GM23338 (cell line): Measurements from ENCODE around the gene HNRNPUL2. TPM values are rescaled to one million over a fixed set of nuclear protein-coding genes. Genes with fewer than 3 reads are reported as not detected.

ENCODE experiments used
- ATAC-seq: fragments of 200-7000 bp; cut with Tn5 transposase; 3 replicates; pipeline ENCODE4 v1.9.1; 2020
- DNase-seq: peaks from one replicate; pipeline ENCODE4 v3.0.0-alpha.2; 2015; ENCODE audit warnings: low spot score
- H2AFZ ChIP-seq: fragments of 200-600 bp; sonication (generic); 2 replicates; pipeline ENCODE4 v1.8.0; 2016; ENCODE audit warnings: antibody characterized with exemption, mild to moderate bottlenecking, moderate library complexity
- H3F3A ChIP-seq: fragments of 200-600 bp; sonication (generic); replicated peaks from 2 replicates; pipeline ENCODE4 v1.8.0; 2017; ENCODE audit warnings: antibody characterized with exemption, mixed run types, low read depth
- H3K27ac ChIP-seq: fragments of 200-600 bp; sonication (generic); 2 replicates; pipeline ENCODE4 v1.6.1; 2016; ENCODE audit warnings: low read depth
- H3K27me3 ChIP-seq: fragments of 200-600 bp; sonication (generic); 2 replicates; pipeline ENCODE4 v1.8.0; 2016; ENCODE audit warnings: mild to moderate bottlenecking, mixed run types, moderate library complexity; ENCODE audit not compliant: insufficient read depth
- H3K36me3 ChIP-seq: fragments of 200-600 bp; sonication (generic); 2 replicates; pipeline ENCODE4 v1.8.0; 2016; ENCODE audit warnings: mild to moderate bottlenecking; ENCODE audit not compliant: insufficient read depth
- H3K4me1 ChIP-seq: fragments of 200-600 bp; sonication (generic); 2 replicates; pipeline ENCODE4 v1.8.0; 2016; ENCODE audit warnings: mild to moderate bottlenecking, moderate library complexity; ENCODE audit not compliant: insufficient read depth
- H3K4me2 ChIP-seq: fragments of 200-600 bp; sonication (generic); 2 replicates; pipeline ENCODE4 v1.7.1; 2017; ENCODE audit warnings: mixed run types
- H3K4me3 ChIP-seq: fragments of 200-600 bp; sonication (generic); 2 replicates; pipeline ENCODE4 v1.6.1; 2016; ENCODE audit warnings: mixed run types
- H3K79me2 ChIP-seq: fragments of 200-600 bp; sonication (generic); replicated peaks from 2 replicates; pipeline ENCODE4 v1.8.0; 2017; ENCODE audit warnings: mild to moderate bottlenecking; ENCODE audit not compliant: insufficient read depth
- H3K9me2 ChIP-seq: fragments of 200-600 bp; sonication (generic); 2 replicates; pipeline ENCODE4 v1.8.0; 2017; ENCODE audit not compliant: insufficient read depth
- H4K20me1 ChIP-seq: fragments of 200-600 bp; sonication (generic); replicated peaks from 2 replicates; pipeline ENCODE4 v1.8.0; 2017; ENCODE audit warnings: mild to moderate bottlenecking; ENCODE audit not compliant: insufficient read depth
- H3K27ac Mint-ChIP-seq: 2 replicates; pipeline ENCODE4 v1.8.0; 2020; ENCODE audit warnings: inconsistent platforms, mild to moderate bottlenecking, moderate library complexity, mixed read lengths
- H3K27me3 Mint-ChIP-seq: 3 replicates; pipeline ENCODE4 v1.8.0; 2022; ENCODE audit warnings: low read depth, mild to moderate bottlenecking, moderate library complexity, mixed read lengths, inconsistent platforms; ENCODE audit not compliant: insufficient read depth, poor library complexity
- H3K36me3 Mint-ChIP-seq: 3 replicates; pipeline ENCODE4 v1.8.0; 2021; ENCODE audit warnings: low read depth, mild to moderate bottlenecking, inconsistent platforms, moderate library complexity, mixed read lengths
- H3K4me1 Mint-ChIP-seq: 3 replicates; pipeline ENCODE4 v1.8.0; 2020; ENCODE audit warnings: mild to moderate bottlenecking, inconsistent platforms, mixed read lengths
- H3K4me3 Mint-ChIP-seq: 3 replicates; pipeline ENCODE4 v1.8.0; 2021; ENCODE audit warnings: moderate library complexity, mild to moderate bottlenecking, inconsistent platforms, mixed read lengths
- H3K9me3 Mint-ChIP-seq: 3 replicates; pipeline ENCODE4 v1.8.0; 2020; ENCODE audit warnings: moderate library complexity, mild to moderate bottlenecking, inconsistent platforms, mixed read lengths
- CREB1 ChIP-seq: fragments of 250-450 bp; sonication (Bioruptor Pico); IDR thresholded peaks from 2 replicates; pipeline ENCODE4 v1.5.0; 2020; ENCODE audit warnings: low read depth, mild to moderate bottlenecking, moderate library complexity
- ETS1 ChIP-seq: IDR thresholded peaks from 2 replicates; pipeline ENCODE4 v1.6.1; 2016; ENCODE audit warnings: antibody characterized with exemption
- EZH2 ChIP-seq: fragments of 200-600 bp; sonication (generic); IDR thresholded peaks from one replicate; pipeline ENCODE4 v1.8.0; 2017; ENCODE audit warnings: antibody characterized with exemption, mild to moderate bottlenecking, low read depth; ENCODE audit not compliant: unreplicated experiment
- EZH2phosphoT487 ChIP-seq: fragments of 200-600 bp; sonication (generic); IDR thresholded peaks from one replicate; pipeline ENCODE4 v1.8.1; 2018; ENCODE audit warnings: antibody characterized with exemption; ENCODE audit not compliant: unreplicated experiment
- JUNB ChIP-seq: IDR thresholded peaks from one replicate; pipeline ENCODE4 v1.6.1; 2016; ENCODE audit warnings: antibody characterized with exemption; ENCODE audit not compliant: unreplicated experiment
- NANOG ChIP-seq: IDR thresholded peaks from 2 replicates; pipeline ENCODE4 v1.6.1; 2016; ENCODE audit warnings: antibody characterized with exemption, borderline replicate concordance
- POLR2AphosphoS5 ChIP-seq: IDR thresholded peaks from 2 replicates; pipeline ENCODE4 v1.6.1; 2016; ENCODE audit warnings: antibody characterized with exemption, low read depth
- REST ChIP-seq: IDR thresholded peaks from one replicate; pipeline ENCODE4 v1.6.1; 2018; ENCODE audit warnings: antibody characterized with exemption; ENCODE audit not compliant: unreplicated experiment
- STAT1 ChIP-seq: IDR thresholded peaks from one replicate; pipeline ENCODE4 v1.6.1; 2016; ENCODE audit warnings: antibody characterized with exemption; ENCODE audit not compliant: unreplicated experiment
- ZNF331 ChIP-seq: fragments of 250-450 bp; sonication (Bioruptor Pico); IDR thresholded peaks from 2 replicates; pipeline ENCODE4 v1.5.0; 2020; ENCODE audit warnings: low read depth, mild to moderate bottlenecking, moderate library complexity
- polyA plus RNA-seq: library from polyadenylated mRNA; unstranded; fragments of >200 nt; fragmentation: Nextera tagmentation; extraction: Ambion mirVana; gene quantifications from 2 replicates; pipeline ENCODE4 v1.2.1, GENCODE V29; 2016
- total RNA-seq: library from RNA; depleted of rRNA; stranded (reverse); fragments of >200 nt; shearing (Covaris generic); gene quantifications from 2 replicates; pipeline ENCODE4 v1.2.3, GENCODE V29; 2014
- TF ChIP-seq, protein P1 (sequence below): fragments of 250-450 bp; sonication (Bioruptor Pico); IDR thresholded peaks from 2 replicates; pipeline ENCODE4 v1.5.0; 2020; ENCODE audit warnings: mild to moderate bottlenecking, moderate library complexity
- TF ChIP-seq, protein P2 (sequence below), 2 experiments: fragments of 200-600 bp in 1 of 2; sonication (generic) in 1 of 2; conservative IDR thresholded peaks; 2 replicates each; pipeline versions ENCODE4 v1.5.1 to v1.6.1; 2016 to 2017; ENCODE audit warnings: antibody characterized with exemption in 2 of 2, low read depth in 2 of 2, mild to moderate bottlenecking in 2 of 2, moderate library complexity in 1 of 2

HNRNPUL2 gene
- total and polyA plus RNA-seq, 2 experiments from 2014 or later = 9.4 to 18.3 TPM

DNA sequence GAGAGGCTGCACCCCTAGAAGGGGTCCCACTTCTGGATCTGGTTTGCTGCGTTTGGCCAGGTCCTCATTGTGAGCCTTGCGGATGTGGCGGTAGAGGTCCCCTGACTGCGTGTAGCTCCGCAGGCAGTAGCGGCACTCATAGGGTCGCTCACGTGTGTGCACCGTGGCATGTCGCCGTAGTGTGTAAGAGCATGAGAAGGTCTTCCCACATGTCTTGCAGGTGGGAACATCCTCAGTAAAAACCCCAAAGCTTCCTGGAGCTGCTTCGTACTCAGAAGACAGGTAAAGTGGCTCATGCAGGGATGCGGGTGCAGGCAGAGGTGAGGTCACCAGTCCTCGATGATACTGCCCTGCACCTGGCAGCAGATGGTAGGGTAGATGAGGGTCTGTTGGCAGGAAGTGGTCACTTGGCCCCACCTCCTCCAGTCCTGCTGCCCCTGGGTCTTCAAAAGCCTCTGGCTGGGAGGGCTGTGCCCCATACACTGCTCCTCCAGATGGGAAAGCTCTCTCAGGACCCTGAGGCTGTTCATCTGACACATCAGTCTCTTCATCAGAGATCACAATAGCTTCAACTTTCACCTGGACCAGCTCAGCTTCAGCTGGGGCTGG, 25.0 kb upstream of the HNRNPUL2 start:
- Histone ChIP-seq H3K79me2 (peaks cover 76% of the 10 kb centered on the region), H3K27ac (no peak overlapping the region), H3K4me2 (no peak overlapping the region), H3K4me3 (no peak overlapping the region), H3K36me3 (peaks cover 41% of the 10 kb centered on the region), H3K9me2 (no peaks in the 10 kb centered on the region), H4K20me1 (peaks cover 43% of the 10 kb centered on the region), H3K4me1 (peaks cover 25% of the 10 kb centered on the region; the same call in 1 of the 2 replicates), H3F3A (peaks cover 44% of the 10 kb centered on the region), H3K27me3 (no peaks in the 10 kb centered on the region), H2AFZ (no peak overlapping the region)
- peaks cover 74% of the 10 kb centered on the region for H3K36me3 Mint-ChIP-seq
- no peak for DNase-seq
- H3K4me1 Mint-ChIP-seq = peaks cover 19% of the 10 kb centered on the region
- no peak overlapping the region for H3K27ac Mint-ChIP-seq
- H3K9me3 Mint-ChIP-seq = peaks cover under 1% of the 10 kb centered on the region; the same call in 1 of the 3 replicates
- ATAC-seq = no peak
- H3K27me3 Mint-ChIP-seq = peaks cover 19% of the 10 kb centered on the region
- H3K4me3 Mint-ChIP-seq = no peak overlapping the region
- TF ChIP-seq NANOG = no peak
- TF ChIP-seq EZH2phosphoT487 = no peak
- no peak for TF ChIP-seq STAT1
- no peak for TF ChIP-seq JUNB
- TF ChIP-seq ZNF331 (CRISPR knock-in tag) = no peak
- TF ChIP-seq, protein P1, sequence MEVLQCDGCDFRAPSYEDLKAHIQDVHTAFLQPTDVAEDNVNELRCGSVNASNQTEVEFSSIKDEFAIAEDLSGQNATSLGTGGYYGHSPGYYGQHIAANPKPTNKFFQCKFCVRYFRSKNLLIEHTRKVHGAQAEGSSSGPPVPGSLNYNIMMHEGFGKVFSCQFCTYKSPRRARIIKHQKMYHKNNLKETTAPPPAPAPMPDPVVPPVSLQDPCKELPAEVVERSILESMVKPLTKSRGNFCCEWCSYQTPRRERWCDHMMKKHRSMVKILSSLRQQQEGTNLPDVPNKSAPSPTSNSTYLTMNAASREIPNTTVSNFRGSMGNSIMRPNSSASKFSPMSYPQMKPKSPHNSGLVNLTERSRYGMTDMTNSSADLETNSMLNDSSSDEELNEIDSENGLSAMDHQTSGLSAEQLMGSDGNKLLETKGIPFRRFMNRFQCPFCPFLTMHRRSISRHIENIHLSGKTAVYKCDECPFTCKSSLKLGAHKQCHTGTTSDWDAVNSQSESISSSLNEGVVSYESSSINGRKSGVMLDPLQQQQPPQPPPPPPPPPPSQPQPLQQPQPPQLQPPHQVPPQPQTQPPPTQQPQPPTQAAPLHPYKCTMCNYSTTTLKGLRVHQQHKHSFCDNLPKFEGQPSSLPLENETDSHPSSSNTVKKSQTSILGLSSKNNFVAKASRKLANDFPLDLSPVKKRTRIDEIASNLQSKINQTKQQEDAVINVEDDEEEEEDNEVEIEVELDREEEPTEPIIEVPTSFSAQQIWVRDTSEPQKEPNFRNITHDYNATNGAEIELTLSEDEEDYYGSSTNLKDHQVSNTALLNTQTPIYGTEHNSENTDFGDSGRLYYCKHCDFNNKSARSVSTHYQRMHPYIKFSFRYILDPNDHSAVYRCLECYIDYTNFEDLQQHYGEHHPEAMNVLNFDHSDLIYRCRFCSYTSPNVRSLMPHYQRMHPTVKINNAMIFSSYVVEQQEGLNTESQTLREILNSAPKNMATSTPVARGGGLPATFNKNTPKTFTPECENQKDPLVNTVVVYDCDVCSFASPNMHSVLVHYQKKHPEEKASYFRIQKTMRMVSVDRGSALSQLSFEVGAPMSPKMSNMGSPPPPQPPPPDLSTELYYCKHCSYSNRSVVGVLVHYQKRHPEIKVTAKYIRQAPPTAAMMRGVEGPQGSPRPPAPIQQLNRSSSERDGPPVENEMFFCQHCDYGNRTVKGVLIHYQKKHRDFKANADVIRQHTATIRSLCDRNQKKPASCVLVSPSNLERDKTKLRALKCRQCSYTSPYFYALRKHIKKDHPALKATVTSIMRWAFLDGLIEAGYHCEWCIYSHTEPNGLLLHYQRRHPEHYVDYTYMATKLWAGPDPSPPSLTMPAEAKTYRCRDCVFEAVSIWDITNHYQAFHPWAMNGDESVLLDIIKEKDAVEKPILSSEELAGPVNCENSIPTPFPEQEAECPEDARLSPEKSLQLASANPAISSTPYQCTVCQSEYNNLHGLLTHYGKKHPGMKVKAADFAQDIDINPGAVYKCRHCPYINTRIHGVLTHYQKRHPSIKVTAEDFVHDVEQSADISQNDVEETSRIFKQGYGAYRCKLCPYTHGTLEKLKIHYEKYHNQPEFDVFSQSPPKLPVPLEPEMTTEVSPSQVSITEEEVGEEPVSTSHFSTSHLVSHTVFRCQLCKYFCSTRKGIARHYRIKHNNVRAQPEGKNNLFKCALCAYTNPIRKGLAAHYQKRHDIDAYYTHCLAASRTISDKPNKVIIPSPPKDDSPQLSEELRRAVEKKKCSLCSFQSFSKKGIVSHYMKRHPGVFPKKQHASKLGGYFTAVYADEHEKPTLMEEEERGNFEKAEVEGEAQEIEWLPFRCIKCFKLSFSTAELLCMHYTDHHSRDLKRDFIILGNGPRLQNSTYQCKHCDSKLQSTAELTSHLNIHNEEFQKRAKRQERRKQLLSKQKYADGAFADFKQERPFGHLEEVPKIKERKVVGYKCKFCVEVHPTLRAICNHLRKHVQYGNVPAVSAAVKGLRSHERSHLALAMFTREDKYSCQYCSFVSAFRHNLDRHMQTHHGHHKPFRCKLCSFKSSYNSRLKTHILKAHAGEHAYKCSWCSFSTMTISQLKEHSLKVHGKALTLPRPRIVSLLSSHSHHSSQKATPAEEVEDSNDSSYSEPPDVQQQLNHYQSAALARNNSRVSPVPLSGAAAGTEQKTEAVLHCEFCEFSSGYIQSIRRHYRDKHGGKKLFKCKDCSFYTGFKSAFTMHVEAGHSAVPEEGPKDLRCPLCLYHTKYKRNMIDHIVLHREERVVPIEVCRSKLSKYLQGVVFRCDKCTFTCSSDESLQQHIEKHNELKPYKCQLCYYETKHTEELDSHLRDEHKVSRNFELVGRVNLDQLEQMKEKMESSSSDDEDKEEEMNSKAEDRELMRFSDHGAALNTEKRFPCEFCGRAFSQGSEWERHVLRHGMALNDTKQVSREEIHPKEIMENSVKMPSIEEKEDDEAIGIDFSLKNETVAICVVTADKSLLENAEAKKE (CRISPR knock-in tag) = no peak
- no peak for TF ChIP-seq EZH2
- no peak for TF ChIP-seq ETS1
- no peak for TF ChIP-seq CREB1
- TF ChIP-seq POLR2AphosphoS5 = no peak
- no peak for TF ChIP-seq REST
- TF ChIP-seq, protein P2, sequence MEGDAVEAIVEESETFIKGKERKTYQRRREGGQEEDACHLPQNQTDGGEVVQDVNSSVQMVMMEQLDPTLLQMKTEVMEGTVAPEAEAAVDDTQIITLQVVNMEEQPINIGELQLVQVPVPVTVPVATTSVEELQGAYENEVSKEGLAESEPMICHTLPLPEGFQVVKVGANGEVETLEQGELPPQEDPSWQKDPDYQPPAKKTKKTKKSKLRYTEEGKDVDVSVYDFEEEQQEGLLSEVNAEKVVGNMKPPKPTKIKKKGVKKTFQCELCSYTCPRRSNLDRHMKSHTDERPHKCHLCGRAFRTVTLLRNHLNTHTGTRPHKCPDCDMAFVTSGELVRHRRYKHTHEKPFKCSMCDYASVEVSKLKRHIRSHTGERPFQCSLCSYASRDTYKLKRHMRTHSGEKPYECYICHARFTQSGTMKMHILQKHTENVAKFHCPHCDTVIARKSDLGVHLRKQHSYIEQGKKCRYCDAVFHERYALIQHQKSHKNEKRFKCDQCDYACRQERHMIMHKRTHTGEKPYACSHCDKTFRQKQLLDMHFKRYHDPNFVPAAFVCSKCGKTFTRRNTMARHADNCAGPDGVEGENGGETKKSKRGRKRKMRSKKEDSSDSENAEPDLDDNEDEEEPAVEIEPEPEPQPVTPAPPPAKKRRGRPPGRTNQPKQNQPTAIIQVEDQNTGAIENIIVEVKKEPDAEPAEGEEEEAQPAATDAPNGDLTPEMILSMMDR (conservative IDR thresholded peaks at IDR 0.05; ENCODE audit: low read depth in 2 of 2) = no peak
